Smooth muscle cell (in vitro differentiated cells): ENCODE results near the gene ENTPD6. TPM values are rescaled to one million over a fixed set of nuclear protein-coding genes. Genes with fewer than 3 reads are reported as not detected.

Experiments
- DNase-seq: peaks from one replicate; lab custom pipeline; 2025; ENCODE audit not compliant: unreplicated experiment; lab: John Stamatoyannopoulos, UW
- H2AFZ ChIP-seq: fragments of 200-600 bp; sonication (generic); 2 replicates; pipeline ENCODE4 v1.6.0; 2016; ENCODE audit warnings: antibody characterized with exemption, low read depth, mild to moderate bottlenecking
- H3F3A ChIP-seq: fragments of 200-600 bp; sonication (generic); 2 replicates; pipeline ENCODE4 v1.6.0; 2017; ENCODE audit warnings: antibody characterized with exemption, low read depth
- H3K27ac ChIP-seq: fragments of 200-600 bp; sonication (generic); 2 replicates; pipeline ENCODE4 v1.5.1; 2016; ENCODE audit warnings: low read depth, mild to moderate bottlenecking
- H3K27me3 ChIP-seq: fragments of 200-600 bp; sonication (generic); 2 replicates; pipeline ENCODE4 v1.6.1; 2016; ENCODE audit warnings: low read depth, mild to moderate bottlenecking
- H3K36me3 ChIP-seq: fragments of 200-600 bp; sonication (generic); 2 replicates; pipeline ENCODE4 v1.5.1; 2016; ENCODE audit warnings: low read depth
- H3K4me1 ChIP-seq: fragments of 200-600 bp; sonication (generic); 2 replicates; pipeline ENCODE4 v1.5.1; 2016; ENCODE audit warnings: low read depth
- H3K4me2 ChIP-seq: fragments of 200-600 bp; sonication (generic); 2 replicates; pipeline ENCODE4 v1.6.0; 2016; ENCODE audit warnings: mild to moderate bottlenecking
- H3K4me3 ChIP-seq: fragments of 200-600 bp; sonication (generic); 2 replicates; pipeline ENCODE4 v1.5.1; 2016; ENCODE audit warnings: mild to moderate bottlenecking
- H3K79me2 ChIP-seq: fragments of 200-600 bp; sonication (generic); 2 replicates; pipeline ENCODE4 v1.6.0; 2016; ENCODE audit warnings: low read depth, mild to moderate bottlenecking
- H3K9ac ChIP-seq: fragments of 200-600 bp; sonication (generic); 2 replicates; pipeline ENCODE4 v1.6.0; 2016; ENCODE audit warnings: low read depth
- H3K9me3 ChIP-seq: fragments of 200-600 bp; sonication (generic); replicated peaks from 2 replicates; pipeline ENCODE4 v1.5.1; 2016; ENCODE audit warnings: low read depth
- H4K20me1 ChIP-seq: fragments of 200-600 bp; sonication (generic); 2 replicates; pipeline ENCODE4 v1.6.0; 2016; ENCODE audit warnings: low read depth
- WGBS: methylation state at CpG from one replicate; pipeline ENCODE4 v1.1.7; 2016; ENCODE audit warnings: low lambda C conversion rate; 5-methylcytosine and 5-hydroxymethylcytosine counted together
- polyA plus RNA-seq: library from polyadenylated mRNA; unstranded; fragments of >200 nt; fragmentation: Nextera tagmentation; extraction: Ambion mirVana; gene quantifications from 2 replicates; pipeline ENCODE4 v1.2.1, GENCODE V29; 2016
- total RNA-seq: library from RNA; depleted of rRNA; stranded (reverse); fragments of >200 nt; gene quantifications from 2 replicates; pipeline ENCODE4 v1.2.3, GENCODE V29; 2014
- TF ChIP-seq, protein P1 (sequence below): fragments of 200-600 bp; sonication (generic); IDR thresholded peaks from 2 replicates; pipeline ENCODE4 v1.5.1; 2017; ENCODE audit warnings: borderline replicate concordance, mild to moderate bottlenecking, antibody characterized with exemption; ENCODE audit not compliant: insufficient read depth, poor library complexity, severe bottlenecking

ENTPD6 gene
- total and polyA plus RNA-seq, 2 experiments from 2014 or later, result 12.6 to 19.9 TPM

DNA sequence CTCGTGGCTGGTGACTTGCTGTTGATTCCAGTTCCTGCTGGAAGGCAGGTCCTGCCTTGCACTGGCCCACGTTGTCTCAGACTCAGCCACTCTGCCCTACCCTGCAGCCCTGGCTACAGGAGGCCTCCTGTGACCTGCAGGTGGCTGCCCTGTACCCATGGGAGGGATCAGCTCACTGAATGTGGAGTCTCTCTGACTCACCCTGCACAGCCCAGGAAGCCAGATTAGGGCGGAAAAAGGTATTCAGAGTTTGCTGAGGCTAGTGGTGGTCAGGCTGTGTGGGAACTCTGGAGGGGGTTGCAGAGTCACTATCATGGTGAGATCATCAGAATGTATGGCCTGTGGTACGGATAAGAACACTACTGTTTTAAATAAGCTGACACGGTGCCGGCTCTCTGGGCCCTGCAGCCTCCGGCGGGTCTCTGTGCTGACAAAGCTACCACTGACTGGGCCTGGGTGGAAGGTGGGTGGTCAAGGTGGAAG, 27.7 kb downstream of the ENTPD6 start:
- WGBS, result 5% methylated on average over 8 of the region's 8 CpGs
- TF ChIP-seq, protein P1, sequence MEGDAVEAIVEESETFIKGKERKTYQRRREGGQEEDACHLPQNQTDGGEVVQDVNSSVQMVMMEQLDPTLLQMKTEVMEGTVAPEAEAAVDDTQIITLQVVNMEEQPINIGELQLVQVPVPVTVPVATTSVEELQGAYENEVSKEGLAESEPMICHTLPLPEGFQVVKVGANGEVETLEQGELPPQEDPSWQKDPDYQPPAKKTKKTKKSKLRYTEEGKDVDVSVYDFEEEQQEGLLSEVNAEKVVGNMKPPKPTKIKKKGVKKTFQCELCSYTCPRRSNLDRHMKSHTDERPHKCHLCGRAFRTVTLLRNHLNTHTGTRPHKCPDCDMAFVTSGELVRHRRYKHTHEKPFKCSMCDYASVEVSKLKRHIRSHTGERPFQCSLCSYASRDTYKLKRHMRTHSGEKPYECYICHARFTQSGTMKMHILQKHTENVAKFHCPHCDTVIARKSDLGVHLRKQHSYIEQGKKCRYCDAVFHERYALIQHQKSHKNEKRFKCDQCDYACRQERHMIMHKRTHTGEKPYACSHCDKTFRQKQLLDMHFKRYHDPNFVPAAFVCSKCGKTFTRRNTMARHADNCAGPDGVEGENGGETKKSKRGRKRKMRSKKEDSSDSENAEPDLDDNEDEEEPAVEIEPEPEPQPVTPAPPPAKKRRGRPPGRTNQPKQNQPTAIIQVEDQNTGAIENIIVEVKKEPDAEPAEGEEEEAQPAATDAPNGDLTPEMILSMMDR, result no peak
- peaks cover 22% of the 10 kb centered on the region for H3K4me1 ChIP-seq
- H3K36me3 ChIP-seq, result no peaks in the 10 kb centered on the region
- H3K4me3 ChIP-seq, result no peak overlapping the region
- H3K79me2 ChIP-seq, result no peaks in the 10 kb centered on the region
- no peak for DNase-seq
- H3K9ac ChIP-seq, result peak overlapping the region; percentile 51
- no peaks in the 10 kb centered on the region for H4K20me1 ChIP-seq
- H3K27ac ChIP-seq, result peak overlapping the region; percentile 85
- no peak overlapping the region for H2AFZ ChIP-seq
- no peaks in the 10 kb centered on the region for H3K27me3 ChIP-seq
- H3K9me3 ChIP-seq, result no peaks in the 10 kb centered on the region
- peak overlapping the region; percentile 44 for H3K4me2 ChIP-seq
- no peaks in the 10 kb centered on the region for H3F3A ChIP-seq

GRCh38 chr20:25223765-25224720, 28.5 kb downstream of the ENTPD6 start:
- no peaks in the 10 kb centered on the region for H3F3A ChIP-seq
- H3K27ac ChIP-seq, result peak overlapping the region; percentile 85
- peak overlapping the region; percentile 44 for H3K4me2 ChIP-seq
- 94% methylated on average over 24 of the region's 24 CpGs for WGBS
- no peaks in the 10 kb centered on the region for H3K79me2 ChIP-seq
- DNase-seq, result no peak
- no peak overlapping the region for H3K4me3 ChIP-seq
- H3K36me3 ChIP-seq, result no peaks in the 10 kb centered on the region
- peaks cover 22% of the 10 kb centered on the region for H3K4me1 ChIP-seq
- TF ChIP-seq, protein P1, result no peak
- peak overlapping the region; percentile 51 for H3K9ac ChIP-seq
- H3K9me3 ChIP-seq, result no peaks in the 10 kb centered on the region
- no peaks in the 10 kb centered on the region for H4K20me1 ChIP-seq
- no peak overlapping the region for H2AFZ ChIP-seq
- H3K27me3 ChIP-seq, result no peaks in the 10 kb centered on the region

DNA sequence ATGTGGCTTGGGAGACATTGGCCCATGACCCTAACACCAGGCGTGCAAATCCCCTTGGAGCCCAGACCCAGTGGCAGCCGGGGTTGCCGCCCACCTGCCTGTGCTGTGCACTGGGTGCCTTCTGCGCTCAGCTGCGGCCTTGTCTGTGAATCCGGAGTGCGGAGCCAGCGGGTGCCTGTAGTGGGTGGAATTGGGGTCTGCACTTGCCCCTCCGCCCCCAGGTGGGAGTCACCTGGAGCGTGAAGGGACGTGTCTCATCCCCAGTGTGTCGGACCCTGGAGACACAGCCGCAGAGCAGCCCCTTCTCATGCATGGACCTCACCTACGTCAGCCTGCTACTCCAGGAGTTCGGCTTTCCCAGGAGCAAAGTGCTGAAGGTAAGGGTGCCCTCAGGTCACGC, 29.4 kb downstream of the ENTPD6 start:
- 97% methylated on average over 16 of the region's 16 CpGs for WGBS
- Histone ChIP-seq H3K4me1 (peaks cover 22% of the 10 kb centered on the region), H2AFZ (no peak overlapping the region), H3K79me2 (no peaks in the 10 kb centered on the region), H3F3A (no peaks in the 10 kb centered on the region), H3K9me3 (no peaks in the 10 kb centered on the region), H3K4me3 (no peak overlapping the region), H3K36me3 (no peaks in the 10 kb centered on the region), H3K27me3 (no peaks in the 10 kb centered on the region), H3K4me2 (no peak overlapping the region), H3K27ac (no peak overlapping the region), H3K9ac (no peak overlapping the region), H4K20me1 (no peaks in the 10 kb centered on the region)
- no peak for DNase-seq
- TF ChIP-seq, protein P1, result no peak
